Body of pancreas (tissue), 4 donors: ENCODE data around the gene ALPG.

Experiments used
- CTCF ChIP-seq, 7 experiments: fragments of 450-650 bp in 4 of 7; fragments of 200-600 bp in 3 of 7; sonication (generic) in 3 of 7; IDR thresholded peaks; one replicate each; pipeline ENCODE4 v1.5.1; 2016 to 2019; ENCODE audit warnings: antibody characterized with exemption in 7 of 7
- POLR2A ChIP-seq, 3 donors: fragments of 450-650 bp; IDR thresholded peaks; one replicate each; pipeline ENCODE4 v1.6.1; 2016; ENCODE audit warnings: antibody characterized with exemption in 3 of 3, mild to moderate bottlenecking in 2 of 3

- TF ChIP-seq CTCF (IDR thresholded peaks at IDR 0.05) (no peak), POLR2A (IDR thresholded peaks at IDR 0.05) (no peak)
Measured at GRCh38 chr2:232374356-232374755, 32.3 kb upstream of the ALPG start.
